ENCODE data around the gene FLG2. TPM values are rescaled to one million over a fixed set of nuclear protein-coding genes. Genes with fewer than 3 reads are reported as not detected.
"Not testable (repeated sequence)": the region's sequence is repeated elsewhere in the genome, so short reads cannot be mapped to it uniquely, and the experiment has no call there.

The FLG2 gene
- polyA plus RNA-seq, 4 donors, result 0.04 to 0.11 (median 0.07) TPM

DNA sequence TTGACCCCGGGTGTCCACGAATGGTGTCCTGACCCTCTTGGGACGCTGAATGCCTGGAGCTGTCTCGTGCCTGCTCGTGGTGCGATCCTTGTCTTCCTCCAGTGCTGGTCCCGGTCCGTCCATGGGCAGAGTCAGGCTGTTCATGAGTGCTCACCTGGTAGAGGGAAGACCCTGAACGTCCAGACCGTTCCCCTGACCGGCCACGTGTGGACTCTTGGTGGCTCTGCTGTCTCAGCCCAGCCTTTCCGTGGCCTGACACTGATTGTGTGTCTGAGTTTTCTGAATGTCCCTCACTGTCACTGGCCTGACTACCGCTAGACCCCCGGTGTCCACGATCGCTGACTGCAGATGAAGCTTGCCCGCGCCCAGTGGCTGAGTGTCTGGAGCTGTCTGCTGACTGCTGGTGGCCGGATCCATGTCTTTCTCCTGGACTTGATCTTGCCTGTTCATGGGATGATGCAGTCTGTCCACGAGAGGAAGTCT, 46.4 kb downstream of the FLG2 start:
- no peak for DNase-seq (ENCODE audit: low read depth in 4 of 4, low spot score in 3 of 4)

DNA sequence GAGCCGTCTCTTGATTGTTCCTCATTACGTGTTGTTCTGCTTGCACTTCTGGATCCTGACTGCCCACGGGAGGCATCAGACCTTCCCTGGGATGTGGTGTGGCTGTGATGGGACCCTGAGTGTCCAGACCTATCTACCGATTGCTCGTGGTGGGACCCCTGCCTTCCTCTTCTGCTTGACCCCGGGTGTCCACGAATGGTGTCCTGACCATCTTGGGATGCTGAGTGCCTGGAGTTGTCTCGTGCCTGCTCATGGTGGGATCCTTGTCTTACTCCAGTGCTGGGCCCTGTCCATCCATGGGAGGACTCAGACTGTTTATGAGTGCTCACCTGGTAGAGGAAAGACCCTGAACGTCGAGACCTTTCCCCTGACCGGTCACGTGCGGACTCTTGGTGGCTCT, 47.6 kb downstream of the FLG2 start:
- DNase-seq (ENCODE audit: low read depth in 4 of 4, low spot score in 3 of 4), result not testable (repeated sequence)

DNA sequence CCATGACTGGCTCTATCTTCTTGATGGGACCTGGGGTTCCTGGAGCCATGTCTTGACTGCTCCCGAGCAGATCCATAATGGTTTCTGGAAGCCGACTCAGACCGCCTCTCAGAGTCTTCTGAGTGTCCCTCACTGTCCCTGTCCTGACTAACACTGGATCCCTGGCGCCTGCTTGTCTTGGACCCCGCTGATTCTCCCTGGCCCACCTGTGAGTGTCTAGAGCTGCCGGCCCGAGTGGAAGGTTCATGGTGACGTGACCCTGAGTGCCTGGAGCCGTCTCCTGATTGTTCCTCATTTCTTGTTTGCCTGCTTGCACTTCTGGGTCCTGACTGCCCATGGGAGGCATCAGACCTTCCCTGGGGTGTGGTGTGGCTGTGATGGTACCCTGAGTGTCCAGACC, 49.9 kb downstream of the FLG2 start:
- no peak for DNase-seq (ENCODE audit: low read depth in 4 of 4, low spot score in 3 of 4)

DNA sequence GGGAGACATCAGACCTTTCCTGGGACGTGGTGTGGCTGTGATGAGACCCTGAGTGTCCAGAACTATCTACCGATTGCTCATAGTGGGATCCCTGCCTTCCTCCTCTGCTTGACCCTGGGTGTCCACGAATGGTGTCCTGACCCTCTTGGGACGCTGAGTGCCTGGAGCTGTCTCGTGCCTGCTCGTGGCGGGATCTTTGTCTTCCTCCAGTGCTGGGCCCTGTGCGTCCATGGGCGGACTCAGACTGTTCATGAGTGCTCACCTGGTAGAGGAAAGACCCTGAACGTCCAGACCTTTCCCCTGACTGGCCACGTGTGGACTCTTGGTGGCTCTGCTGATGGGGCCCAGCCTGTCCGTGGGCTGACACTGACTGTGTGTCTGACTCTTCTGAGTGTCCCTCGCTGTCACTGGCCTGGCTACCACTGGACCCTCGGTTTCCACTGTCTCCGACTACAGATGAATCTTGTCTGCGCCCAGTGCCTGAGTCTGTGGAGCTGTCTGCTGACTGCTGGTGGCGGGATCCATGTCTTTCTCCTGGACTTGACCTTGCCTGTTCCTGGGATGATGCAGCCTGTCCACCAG, 50.4 kb downstream of the FLG2 start:
- DNase-seq (ENCODE audit: low read depth in 4 of 4, low spot score in 3 of 4), result not testable (repeated sequence)

DNA sequence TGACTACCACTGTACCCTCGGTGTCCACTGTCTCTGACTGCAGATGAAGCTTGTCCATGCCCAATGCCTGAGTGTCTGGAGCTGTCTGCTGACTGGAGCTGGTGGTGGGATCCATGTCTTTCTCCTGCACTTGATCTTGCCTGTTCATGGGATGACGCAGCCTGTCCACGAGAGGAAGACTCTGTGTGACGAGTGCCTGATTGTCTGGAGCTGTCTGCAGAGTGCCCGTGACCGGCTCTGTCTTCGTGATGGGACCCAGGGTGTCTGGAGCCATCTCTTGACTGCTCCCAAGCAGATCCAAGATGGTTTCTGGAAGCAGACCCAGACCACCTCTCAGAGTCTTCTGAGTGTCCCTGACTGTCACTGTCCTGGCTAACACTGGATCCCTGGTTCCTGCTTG, 51.0 kb downstream of the FLG2 start:
- not testable (repeated sequence) for DNase-seq (ENCODE audit: low read depth in 4 of 4, low spot score in 3 of 4)

DNA sequence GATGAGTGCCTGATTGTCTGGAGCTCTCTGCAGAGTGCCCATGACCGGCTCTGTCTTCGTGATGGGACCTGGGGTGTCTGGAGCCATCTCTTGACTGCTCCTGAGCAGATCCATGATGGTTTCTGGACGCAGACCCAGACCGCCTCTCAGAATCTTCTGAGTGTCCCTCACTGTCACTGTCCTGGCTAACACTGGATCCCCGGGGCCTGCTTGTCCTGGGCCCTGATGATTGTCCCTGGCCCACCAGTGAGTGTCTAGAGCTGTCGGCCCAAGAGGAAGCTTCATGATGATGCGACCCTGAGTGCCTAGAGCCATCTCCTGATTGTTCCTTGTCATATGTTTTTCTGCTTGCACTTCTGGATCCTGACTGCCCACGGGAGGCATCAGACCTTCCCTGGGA, 51.8 kb downstream of the FLG2 start:
- not testable (repeated sequence) for DNase-seq (ENCODE audit: low read depth in 4 of 4, low spot score in 3 of 4)

DNA sequence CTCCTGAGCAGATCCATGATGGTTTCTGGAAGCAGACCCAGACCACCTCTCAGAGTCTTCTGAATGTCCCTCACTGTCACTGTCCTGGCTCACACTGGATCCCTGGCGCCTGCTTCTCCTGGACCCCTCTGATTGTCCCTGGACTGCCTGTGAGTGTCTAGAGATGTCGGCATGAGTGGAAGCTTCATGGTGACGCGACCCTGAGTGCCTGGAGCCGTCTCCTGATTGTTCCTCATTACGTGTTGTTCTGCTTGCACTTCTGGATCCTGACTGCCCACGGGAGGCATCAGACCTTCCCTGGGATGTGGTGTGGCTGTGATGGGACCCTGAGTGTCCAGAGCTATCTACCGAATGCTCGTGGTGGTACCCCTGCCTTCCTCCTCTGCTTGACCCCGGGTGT, 53.7 kb downstream of the FLG2 start:
- DNase-seq (ENCODE audit: low read depth in 4 of 4, low spot score in 3 of 4), result not testable (repeated sequence)

DNA sequence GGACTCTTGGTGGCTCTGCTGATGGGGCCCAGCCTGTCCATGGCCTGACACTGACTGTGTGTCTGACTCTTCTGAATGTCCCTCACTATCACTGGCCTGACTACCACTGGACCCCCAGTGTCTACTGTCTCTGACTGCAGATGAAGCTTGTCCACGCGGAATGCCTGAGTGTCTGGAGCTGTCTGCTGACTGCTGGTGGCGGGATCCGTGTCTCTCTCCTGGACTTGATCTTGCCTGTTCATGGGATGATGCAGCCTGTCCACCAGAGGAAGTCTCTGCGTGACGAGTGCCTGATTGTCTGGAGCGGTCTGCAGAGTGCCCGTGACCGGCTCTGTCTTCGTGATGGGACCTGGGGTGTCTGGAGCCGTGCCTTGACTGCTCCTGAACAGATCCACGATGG, 55.0 kb downstream of the FLG2 start:
- not testable (repeated sequence) for DNase-seq (ENCODE audit: low read depth in 4 of 4, low spot score in 3 of 4)

DNA sequence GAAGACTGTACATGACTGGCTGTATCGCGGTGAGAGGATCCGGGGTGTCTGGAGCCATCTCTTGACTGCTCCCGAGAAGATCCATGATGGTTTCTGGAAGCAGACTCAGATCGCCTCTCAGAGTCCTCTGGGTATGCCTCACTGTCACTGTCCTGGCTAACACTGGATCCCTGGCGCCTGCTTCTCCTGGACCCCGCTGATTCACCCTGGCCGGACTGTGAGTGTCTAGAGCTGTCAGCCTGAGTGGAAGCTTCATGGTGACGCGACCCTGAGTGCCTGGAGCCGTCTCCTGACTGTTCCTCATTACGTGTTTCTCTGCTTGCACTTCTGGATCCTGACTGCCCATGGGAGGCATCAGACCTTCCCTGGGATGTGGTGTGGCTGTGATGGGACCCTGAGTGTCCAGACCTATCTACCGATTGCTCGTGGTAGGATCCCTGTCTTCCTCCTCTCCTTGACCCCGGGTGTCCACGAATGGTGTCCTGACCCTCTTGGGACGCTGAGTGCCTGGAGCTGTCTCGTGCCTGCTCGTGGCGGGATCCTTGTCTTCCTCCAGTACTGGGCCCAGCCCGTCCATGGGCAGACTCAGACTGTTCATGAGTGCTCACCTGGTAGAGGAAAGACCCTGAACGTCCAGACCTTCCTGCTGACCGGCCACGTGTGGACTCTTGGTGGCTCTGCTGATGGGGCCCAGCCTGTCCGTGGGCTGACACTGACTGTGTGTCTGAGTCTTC, 56.5 kb downstream of the FLG2 start:
- DNase-seq (ENCODE audit: low read depth in 4 of 4, low spot score in 3 of 4), result not testable (repeated sequence)

Other genes with a start within 250 kb of the FLG2 start
- under 1 TPM in 3 of 4 donors, not detected in 1; 0.03 to 0.06 (median 0.05) TPM for gene TCHH, start 244.6 kb downstream of the FLG2 start, polyA plus RNA-seq (ENCODE audit: insufficient read length in 4 of 4)
- gene RPTN, start 200.8 kb downstream of the FLG2 start, polyA plus RNA-seq (ENCODE audit: insufficient read length in 4 of 4), result not detected
- 1 to 10 TPM in 1 of 4 donors, under 1 TPM in 3; 0.19 to 1.0 (median 0.55) TPM for gene HRNR, start 135.8 kb downstream of the FLG2 start, polyA plus RNA-seq (ENCODE audit: insufficient read length in 4 of 4)
- gene FLG, start 34.8 kb downstream of the FLG2 start, polyA plus RNA-seq (ENCODE audit: insufficient read length in 4 of 4), result 1 to 10 TPM; 2.1 to 3.6 (median 2.5) TPM
- not detected for gene CRNN, start 54.3 kb upstream of the FLG2 start, polyA plus RNA-seq (ENCODE audit: insufficient read length in 4 of 4)
- under 1 TPM in 1 of 4 donors, not detected in 3; 0.10 TPM for gene LCE5A, start 150.8 kb upstream of the FLG2 start, polyA plus RNA-seq (ENCODE audit: insufficient read length in 4 of 4)
- not detected for gene CRCT1, start 154.5 kb upstream of the FLG2 start, polyA plus RNA-seq (ENCODE audit: insufficient read length in 4 of 4)
- not detected for gene LCE3E, start 206.8 kb upstream of the FLG2 start, polyA plus RNA-seq (ENCODE audit: insufficient read length in 4 of 4)
- gene LCE3D, start 220.5 kb upstream of the FLG2 start, polyA plus RNA-seq (ENCODE audit: insufficient read length in 4 of 4), result not detected
- gene LCE3C, start 240.2 kb upstream of the FLG2 start, polyA plus RNA-seq (ENCODE audit: insufficient read length in 4 of 4), result not detected

Data from right renal pelvis (tissue), 4 donors.